ENCODE data around the gene AGAP5.
"Not testable (repeated sequence)": the region's sequence is repeated elsewhere in the genome, so short reads cannot be mapped to it uniquely, and the experiment has no call there.

The AGAP5 gene

DNA sequence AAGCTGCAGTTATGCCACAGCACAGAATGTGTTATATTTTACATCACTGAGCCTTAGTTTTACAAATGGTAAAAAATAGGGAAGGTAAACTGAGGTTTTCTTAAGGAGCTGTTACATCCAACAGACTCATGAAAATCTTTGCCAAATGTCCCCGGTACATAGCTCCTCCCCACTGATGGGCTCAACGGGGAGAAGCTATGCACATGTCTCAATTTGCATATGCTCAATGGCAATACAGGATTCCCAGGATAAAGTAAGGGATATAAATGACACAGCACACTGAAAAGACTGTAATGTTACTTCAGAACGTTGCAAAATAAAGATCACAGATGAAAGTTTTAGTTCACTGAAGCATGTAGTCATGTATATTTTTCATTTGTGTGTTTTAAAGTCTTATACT lies 16.6 kb upstream of the AGAP5 start:
- DNase-seq (ENCODE audit: low read depth), result not testable (repeated sequence)

DNA sequence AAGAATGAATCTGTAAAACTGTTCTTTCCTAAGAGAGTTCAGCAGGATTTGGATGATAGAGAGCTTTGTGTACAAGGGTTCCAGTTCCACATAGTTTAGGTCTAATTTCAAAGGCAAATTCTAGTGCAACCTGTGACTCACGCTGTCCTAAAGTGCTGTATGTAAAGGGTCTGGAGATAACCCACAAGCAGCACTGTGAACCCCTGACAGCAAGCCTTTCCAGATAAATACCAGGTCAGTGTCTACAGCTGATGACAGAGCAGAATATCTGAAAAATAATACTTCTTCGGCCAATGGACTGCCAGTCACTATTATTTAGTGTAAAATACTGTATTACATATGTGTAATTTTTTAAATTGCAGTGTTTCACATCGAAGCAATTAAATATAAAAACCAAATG lies 16.0 kb upstream of the AGAP5 start:
- not testable (repeated sequence) for DNase-seq (ENCODE audit: low read depth)

DNA sequence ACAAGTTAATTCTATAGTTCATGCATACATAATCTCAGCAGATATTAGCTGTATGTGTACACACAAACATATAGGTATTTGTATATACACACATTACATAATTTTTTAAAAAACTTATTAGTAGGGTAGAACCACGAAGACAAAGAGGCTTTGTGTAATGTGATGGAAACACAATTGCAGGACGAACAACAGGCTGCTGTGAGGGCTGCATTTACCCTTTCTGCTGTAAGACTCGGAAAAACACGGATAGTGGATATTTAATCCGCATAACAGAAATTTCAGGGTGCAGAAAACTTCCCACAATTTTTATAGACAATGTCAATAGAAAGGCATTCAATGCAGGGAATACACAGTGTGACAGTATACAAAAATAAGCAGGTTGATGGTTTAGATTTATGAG lies 13.8 kb upstream of the AGAP5 start:
- DNase-seq (ENCODE audit: low read depth), result not testable (repeated sequence)

- DNase-seq (ENCODE audit: low read depth), result not testable (repeated sequence)
Measured at GRCh38 chr10:73708122-73708521, 10.2 kb upstream of the AGAP5 start.

GRCh38 chr10:73707628-73708027 lies 9.7 kb upstream of the AGAP5 start:
- not testable (repeated sequence) for DNase-seq (ENCODE audit: low read depth)

DNA sequence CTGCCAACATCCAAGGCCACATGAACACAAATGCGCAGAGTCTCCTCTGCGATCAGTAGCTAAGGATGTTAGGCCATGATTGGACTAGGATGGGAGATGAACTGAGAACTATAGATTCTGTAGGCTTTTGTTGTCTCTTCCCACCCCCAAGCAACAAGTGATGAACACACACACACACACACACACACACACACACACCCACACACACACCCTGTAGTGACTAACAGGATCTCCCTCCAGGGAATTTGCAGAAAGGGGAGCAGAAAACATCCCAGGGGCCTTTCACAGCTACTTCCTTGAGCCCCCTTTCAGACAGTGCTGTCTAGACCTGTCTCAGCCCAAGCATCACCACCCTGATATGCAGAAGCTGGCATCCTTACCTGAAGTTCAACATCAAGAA lies 8.6 kb upstream of the AGAP5 start:
- DNase-seq (ENCODE audit: low read depth), result not testable (repeated sequence)

DNA sequence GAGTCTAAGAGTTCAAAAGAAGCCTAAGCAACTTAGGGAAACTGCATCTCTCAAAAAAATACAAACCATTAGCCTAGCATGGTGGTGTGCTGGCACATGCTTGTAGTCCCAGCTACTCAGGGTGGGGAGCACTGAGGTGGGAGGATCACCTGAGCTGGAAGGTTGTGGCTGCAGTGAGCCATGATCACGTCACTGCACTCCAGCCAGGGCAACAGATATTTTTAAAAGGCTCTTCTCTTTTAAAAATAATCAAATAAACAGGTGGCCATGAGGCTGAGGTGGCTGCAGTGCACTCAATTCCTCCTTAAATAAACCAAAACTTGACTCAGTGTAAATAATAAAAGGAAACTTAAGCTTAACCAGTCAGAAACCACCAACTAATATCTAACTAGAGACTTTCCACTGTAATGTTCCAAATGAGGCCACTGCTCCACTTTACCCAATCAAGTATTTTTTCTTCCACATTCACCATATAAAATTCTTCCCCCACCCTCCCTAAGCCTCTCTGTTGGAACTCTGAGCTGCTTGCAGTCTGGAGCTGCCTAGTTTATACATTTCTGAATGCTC lies 7.7 kb upstream of the AGAP5 start:
- not testable (repeated sequence) for DNase-seq (ENCODE audit: low read depth)

- not testable (repeated sequence) for DNase-seq (ENCODE audit: low read depth)
Measured at GRCh38 chr10:73703924-73704323, 6.0 kb upstream of the AGAP5 start.

DNA sequence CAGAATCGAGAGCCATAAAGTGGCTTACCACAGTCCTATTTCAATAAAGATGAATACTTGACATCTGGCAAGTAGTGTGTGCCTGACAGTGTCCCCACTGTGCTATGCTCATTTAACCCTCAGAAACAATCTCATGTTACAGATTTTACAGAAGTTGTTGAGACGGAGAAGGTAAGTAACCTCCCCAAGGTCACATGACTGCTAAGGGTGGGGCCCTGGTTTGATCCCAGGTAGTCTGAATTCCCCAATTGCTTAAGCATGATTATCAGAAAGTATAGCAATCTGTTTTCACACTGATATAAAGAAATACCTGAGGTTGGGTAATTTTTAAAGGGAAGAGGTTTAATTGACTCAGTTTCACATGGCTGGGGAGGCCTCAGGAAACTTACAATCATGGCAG lies 910 bp upstream of the AGAP5 start:
- not testable (repeated sequence) for DNase-seq (ENCODE audit: low read depth)

GRCh38 chr10:73695302-73695701 lies 2.6 kb downstream of the AGAP5 start:
- peak; percentile 63 for DNase-seq (ENCODE audit: low read depth)

DNA sequence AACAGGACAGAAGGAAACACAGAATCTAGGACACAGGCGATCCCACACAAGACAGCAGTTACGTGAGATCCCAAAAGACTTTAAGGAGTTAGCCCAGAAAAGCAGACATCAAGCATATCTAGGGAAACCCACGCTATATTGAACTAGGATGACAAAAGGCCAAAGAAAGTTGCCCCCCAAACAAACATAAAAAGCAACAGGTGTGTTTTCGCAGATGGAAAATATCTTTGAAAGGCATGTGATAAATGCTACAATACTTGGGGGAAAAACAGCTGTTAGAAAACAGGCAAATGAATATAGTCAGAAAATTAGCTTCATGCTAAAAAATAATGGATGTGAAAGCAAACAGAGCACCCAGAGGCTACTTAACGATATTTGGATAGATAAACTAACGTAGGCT lies 7.2 kb downstream of the AGAP5 start:
- not testable (repeated sequence) for DNase-seq (ENCODE audit: low read depth)

- DNase-seq (ENCODE audit: low read depth), result not testable (repeated sequence)
Measured at GRCh38 chr10:73689596-73689995, 8.3 kb downstream of the AGAP5 start.

DNA sequence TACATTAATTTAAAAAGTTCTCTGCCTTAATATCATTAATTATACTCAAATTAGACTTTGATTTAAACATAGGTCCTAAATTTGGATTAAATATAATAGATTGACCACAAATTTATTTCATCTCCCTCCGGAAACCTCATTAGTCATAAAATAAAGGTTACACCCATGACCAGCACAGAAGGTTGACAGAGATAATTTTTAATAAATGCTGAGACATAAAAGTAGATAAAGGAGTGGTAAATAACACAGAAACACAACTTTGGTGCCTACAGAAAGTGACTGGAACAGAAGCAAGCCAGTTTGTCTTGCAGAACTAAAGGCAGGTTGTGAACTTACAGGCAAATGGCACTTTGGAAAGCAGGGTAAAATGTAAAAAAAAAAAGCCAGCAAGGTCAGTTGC lies 10.3 kb downstream of the AGAP5 start:
- not testable (repeated sequence) for DNase-seq (ENCODE audit: low read depth)

GRCh38 chr10:73674546-73674945 lies 23.4 kb downstream of the AGAP5 start:
- DNase-seq (ENCODE audit: low read depth), result not testable (repeated sequence)

- DNase-seq (ENCODE audit: low read depth), result not testable (repeated sequence)
Measured at GRCh38 chr10:73668378-73668777, 29.5 kb downstream of the AGAP5 start.

DNA sequence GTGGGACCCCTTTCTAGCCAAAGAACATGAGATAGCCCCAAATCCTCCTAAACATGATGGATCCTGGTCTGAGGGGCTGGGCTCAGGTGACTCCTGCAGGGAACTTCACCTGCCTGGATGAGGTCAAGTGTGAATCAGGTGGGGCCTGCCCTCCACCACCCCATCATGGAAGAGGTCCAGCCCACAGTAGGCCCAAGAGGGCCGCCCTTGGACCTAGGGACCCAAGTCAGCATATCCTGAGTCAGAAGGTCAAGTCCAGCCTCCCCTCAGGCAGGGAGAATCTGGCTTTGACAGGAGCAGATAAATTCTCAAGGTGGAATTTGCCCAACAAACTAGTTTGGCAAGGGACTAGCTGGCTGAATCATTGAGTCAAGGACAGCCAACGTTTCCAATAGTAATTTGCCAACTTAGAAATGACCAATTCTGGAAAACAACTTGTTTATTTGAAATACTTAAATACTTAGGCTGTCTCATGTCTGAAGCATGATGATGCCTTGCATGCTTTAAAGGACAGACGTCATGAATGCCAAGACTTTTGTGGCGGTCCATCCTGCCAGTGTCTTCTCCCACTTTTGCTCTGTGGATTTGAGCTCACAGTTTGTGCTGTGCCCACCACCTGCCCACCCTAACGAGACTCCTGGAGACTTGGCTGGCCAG lies 31.6 kb downstream of the AGAP5 start:
- peak; percentile 74 for DNase-seq (ENCODE audit: low read depth)

- not testable (repeated sequence) for DNase-seq (ENCODE audit: low read depth)
Measured at GRCh38 chr10:73665581-73665980, 32.3 kb downstream of the AGAP5 start.

DNA sequence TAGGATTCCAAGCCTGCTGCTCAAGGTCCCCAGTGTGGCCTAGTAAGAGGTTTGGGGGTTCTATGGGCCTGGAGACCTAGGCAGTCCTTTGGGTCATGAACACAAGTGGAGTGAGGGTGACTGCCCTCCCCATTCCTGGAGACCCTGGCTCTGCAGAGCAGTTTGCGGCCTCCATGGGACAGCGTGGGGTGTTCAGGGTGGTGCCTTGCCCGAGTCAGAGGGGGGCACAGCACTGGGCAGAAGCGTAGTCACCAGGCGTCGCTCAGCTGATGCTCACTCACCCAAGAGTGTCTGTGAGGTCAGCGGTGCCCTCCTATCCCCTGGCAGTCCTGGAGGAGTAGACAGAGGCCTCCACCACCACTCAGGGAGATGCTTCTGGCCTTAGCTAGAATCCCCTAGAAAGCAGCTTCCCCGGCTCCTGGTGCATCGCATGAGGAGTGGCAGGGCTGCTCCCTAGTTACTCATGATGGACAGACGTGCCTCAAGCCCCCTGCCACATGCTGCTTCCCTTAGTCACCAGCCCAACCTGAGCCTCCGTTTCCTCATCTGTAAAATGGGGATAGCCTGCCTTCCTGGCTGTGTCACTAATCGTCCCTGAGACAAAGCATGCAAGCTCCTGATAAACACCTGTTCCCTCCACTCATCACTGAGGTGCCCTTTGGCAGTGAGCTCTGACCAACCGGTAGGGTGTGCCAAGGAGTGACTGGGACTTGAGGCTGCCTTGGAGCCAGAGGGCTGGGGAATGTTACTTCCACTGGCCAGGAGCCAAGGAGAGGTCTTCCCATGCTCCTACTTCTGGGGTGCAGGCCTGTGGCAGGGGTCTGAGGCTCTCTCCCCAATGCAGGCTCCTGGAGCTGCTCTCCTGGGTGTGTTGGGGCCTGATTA lies 33.5 kb downstream of the AGAP5 start:
- not testable (repeated sequence) for DNase-seq (ENCODE audit: low read depth)

DNA sequence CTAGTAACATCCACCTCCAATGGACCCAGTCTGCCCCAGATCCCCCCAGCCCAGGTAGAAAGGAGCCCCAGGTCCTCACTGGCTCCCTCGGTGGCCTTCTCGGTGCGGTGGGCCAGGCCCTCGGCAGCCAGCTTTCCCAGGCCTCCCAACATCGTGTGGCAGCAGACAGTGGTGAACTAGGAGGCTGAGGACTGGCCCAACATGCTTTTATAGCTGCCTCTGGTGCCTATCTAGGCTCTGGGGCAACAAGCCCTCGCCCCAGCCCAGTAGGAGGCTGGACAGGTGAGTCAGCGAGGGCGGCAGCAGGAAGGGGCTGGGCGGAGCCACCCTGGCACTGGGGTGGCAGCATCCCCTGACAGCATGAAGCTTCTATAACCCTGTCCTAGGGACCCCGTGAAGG lies 34.3 kb downstream of the AGAP5 start:
- DNase-seq (ENCODE audit: low read depth), result not testable (repeated sequence)

DNA sequence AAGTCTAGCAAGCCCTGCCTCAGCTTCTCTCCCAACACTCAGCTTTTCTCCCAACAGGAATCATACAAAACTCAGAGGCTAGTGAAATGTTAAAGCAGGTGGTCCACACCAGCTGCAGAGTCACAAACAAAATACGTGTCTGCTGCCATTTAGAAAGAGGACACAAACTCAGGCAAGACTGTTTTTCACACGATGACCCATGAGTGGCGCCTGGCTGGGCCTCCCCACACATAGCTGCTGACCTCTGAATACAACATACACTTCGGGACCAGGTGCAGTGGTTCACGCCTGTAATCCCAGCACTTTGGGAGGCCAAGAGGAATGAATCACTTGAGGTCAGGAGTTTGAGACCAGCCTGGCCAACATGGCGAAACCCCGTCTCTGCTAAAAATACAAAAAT lies 35.2 kb downstream of the AGAP5 start:
- not testable (repeated sequence) for DNase-seq (ENCODE audit: low read depth)

GRCh38 chr10:73655990-73656298 lies 42.0 kb downstream of the AGAP5 start, which contains the start of gene SYNPO2L:
Gene SYNPO2L (minus strand): TSS chr10:73656029. CDS start chr10:73655922, 107 bp downstream.
- no peak for DNase-seq (ENCODE audit: low read depth)

DNA sequence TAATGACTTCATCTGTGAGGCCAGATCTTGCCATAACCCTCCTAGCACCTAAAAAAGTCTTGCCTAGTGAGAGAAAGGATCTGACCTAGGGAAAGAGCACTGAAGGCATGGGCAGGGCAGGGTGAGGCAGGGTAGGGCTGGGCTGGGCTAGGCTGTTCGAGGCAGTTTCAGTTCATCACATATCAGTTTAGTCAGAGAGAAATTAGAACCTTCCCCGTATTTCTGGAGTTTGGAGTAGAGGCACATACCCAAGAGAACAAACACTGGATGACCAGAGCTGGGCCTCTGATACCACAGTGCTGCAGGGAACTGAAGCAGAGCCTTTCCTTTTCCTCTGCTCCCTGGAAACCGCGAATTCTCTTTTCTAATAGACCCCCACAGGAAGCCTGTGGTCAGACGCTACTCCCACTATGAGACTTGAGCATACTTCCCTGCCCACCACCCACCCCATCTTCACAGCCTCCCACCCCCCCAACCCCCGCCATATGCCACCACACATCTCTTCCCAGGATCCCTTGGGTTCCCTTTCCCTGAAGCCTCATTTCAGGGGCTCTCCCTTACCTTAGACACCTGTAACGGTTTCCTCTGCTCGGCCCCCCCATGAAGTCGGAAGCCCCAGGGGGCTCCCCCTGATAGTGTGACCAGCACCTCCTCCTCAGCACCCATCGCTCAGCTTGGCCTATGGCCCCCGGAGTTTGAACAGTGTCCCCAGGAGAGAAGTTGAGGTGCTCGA lies 42.5 kb downstream of the AGAP5 start:
- DNase-seq (ENCODE audit: low read depth), result no peak
